K562 (cell line): Measurements from ENCODE around the gene C2orf69. TPM values are rescaled to one million over a fixed set of nuclear protein-coding genes. Genes with fewer than 3 reads are reported as not detected.

Experiments
- BCOR ChIP-seq: fragments of 450-650 bp; IDR thresholded peaks from 2 replicates; pipeline ENCODE4 v1.6.1; 2016
- CCNT2 ChIP-seq: IDR thresholded peaks from 2 replicates; pipeline ENCODE4 v1.6.1; 2011; ENCODE audit warnings: borderline replicate concordance, low read depth, mild to moderate bottlenecking, moderate library complexity, mixed read lengths, low read length; ENCODE audit not compliant: insufficient read length; ENCODE audit errors: extremely low read depth
- DMBX1 ChIP-seq: fragments of 250-450 bp; sonication (Bioruptor Pico); IDR thresholded peaks from 2 replicates; pipeline ENCODE4 v1.8.0; 2022; ENCODE audit warnings: inconsistent platforms, mild to moderate bottlenecking, moderate library complexity, borderline replicate concordance
- HLTF ChIP-seq: fragments of 450-650 bp; IDR thresholded peaks from 2 replicates; pipeline ENCODE4 v1.6.1; 2016
- HOXB6 ChIP-seq: fragments of 250-450 bp; sonication (Bioruptor Pico); IDR thresholded peaks from 2 replicates; pipeline ENCODE4 v1.5.1; 2022; ENCODE audit warnings: mild to moderate bottlenecking, borderline replicate concordance
- ILK ChIP-seq: fragments of 450-650 bp; IDR thresholded peaks from 2 replicates; pipeline ENCODE4 v1.6.1; 2016; ENCODE audit warnings: missing genetic modification characterization, low read depth, mild to moderate bottlenecking, missing compliant biosample characterization, moderate library complexity, borderline replicate concordance
- SP2 ChIP-seq: IDR thresholded peaks from 2 replicates; pipeline ENCODE4 v1.6.1; 2011; ENCODE audit warnings: mild to moderate bottlenecking, low read depth, low read length, moderate library complexity; ENCODE audit not compliant: poor library complexity, severe bottlenecking; ENCODE audit errors: extremely low read depth
- STAT5A ChIP-seq: IDR thresholded peaks from 2 replicates; pipeline ENCODE4 v1.6.1; 2012; ENCODE audit warnings: low read length, inconsistent platforms, borderline replicate concordance
- ZEB2 ChIP-seq: fragments of 450-650 bp; IDR thresholded peaks from 2 replicates; pipeline ENCODE4 v1.6.1; 2016
- polyA plus RNA-seq, 8 experiments: library from polyadenylated mRNA; depleted of rRNA in 4 of 8; stranded (reverse) in 5 of 8; unstranded in 3 of 8; fragments of >200 nt; fragmentation: Nextera tagmentation in 2 of 8; fragmentation: Illumina TruSeq in 1 of 8; extraction: Ambion mirVana in 2 of 8; extraction: Trizol in 1 of 8; gene quantifications; 2 replicates each; pipeline versions ENCODE4 v1.2.1 to v1.2.3, GENCODE V29; 2011 to 2014; ENCODE audit warnings: inconsistent platforms in 1 of 8, missing spikeins in 1 of 8
- total RNA-seq, 7 experiments: library from RNA; depleted of rRNA in 6 of 7; stranded (reverse); fragments of >200 nt in 6 of 7; fragmentation: Illumina TruSeq in 2 of 7; extraction: Trizol in 2 of 7; gene quantifications; 2 replicates each; pipeline versions ENCODE4 v1.2.1 to v1.2.3, GENCODE V29; 2011 to 2021; ENCODE audit warnings: low replicate concordance in 1 of 7
- TF ChIP-seq, protein P1 (sequence below): sonication (generic); formaldehyde crosslinking; IDR thresholded peaks from 2 replicates; pipeline ENCODE4 v1.8.0; 2023; ENCODE audit warnings: missing genetic modification reagents, mild to moderate bottlenecking, borderline replicate concordance
- TF ChIP-seq, protein P2 (sequence below): fragments of 250-450 bp; sonication (Bioruptor Pico); IDR thresholded peaks from 2 replicates; pipeline ENCODE4 v1.8.0; 2021; ENCODE audit warnings: moderate library complexity, mild to moderate bottlenecking, inconsistent platforms
- TF ChIP-seq, protein P3 (sequence below): sonication (generic); formaldehyde crosslinking; IDR thresholded peaks from 2 replicates; pipeline ENCODE4 v1.4.0; 2020; ENCODE audit warnings: mild to moderate bottlenecking, missing genetic modification reagents
- TF ChIP-seq, protein P4 (sequence below): sonication (generic); formaldehyde crosslinking; IDR thresholded peaks from 2 replicates; pipeline ENCODE4 v1.8.1; 2023; ENCODE audit warnings: mild to moderate bottlenecking, missing genetic modification reagents
- TF ChIP-seq, protein P5 (sequence below), 2 experiments: fragments of 450-650 bp in 1 of 2; sonication (generic) in 1 of 2; formaldehyde crosslinking; conservative IDR thresholded peaks; 2 replicates each; pipeline versions ENCODE4 v1.4.0 to v1.8.1; 2020 to 2022; ENCODE audit warnings: mild to moderate bottlenecking in 1 of 2, missing genetic modification reagents in 1 of 2

Gene C2orf69
- total and polyA plus RNA-seq, 9 of the 15 experiments (the other 6 are each of a cell fraction or from before 2014, with no cell fraction given): 3.4 to 9.8 (median 5.7) TPM

DNA sequence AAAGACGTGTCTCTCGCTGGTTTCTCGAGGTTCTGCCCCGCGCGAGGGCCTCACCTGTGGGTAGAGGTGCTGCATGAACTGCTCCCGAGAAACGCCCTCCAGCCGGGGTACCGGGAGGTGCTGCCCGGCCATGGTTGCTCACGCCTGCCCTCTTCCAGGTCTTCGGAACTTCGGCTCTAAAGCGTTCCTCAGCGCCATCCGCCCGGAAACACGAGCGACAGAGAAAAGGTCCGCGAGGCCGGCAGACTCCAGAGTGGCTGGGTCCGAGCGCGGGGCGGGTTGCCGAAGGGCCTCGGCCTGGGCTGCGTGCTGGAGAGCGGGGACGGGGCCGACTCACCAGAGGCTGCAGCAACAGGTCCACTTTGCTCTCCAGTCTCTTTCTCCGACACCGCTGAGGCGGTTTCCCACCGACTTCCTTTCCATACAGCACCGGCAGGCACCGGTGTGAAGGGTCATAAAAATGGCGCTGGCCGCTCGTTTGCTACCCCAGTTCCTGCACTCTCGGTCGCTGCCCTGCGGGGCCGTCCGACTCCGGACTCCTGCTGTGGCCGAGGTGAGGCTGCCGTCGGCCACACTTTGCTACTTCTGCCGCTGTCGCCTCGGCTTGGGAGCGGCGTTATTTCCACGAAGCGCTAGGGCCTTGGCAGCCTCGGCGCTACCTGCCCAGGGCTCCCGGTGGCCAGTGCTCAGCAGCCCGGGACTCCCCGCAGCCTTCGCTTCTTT lies 44.4 kb downstream of the C2orf69 start, which contains the start of the genes MAIP1 and TYW5 (continued):
- TF ChIP-seq, protein P1, sequence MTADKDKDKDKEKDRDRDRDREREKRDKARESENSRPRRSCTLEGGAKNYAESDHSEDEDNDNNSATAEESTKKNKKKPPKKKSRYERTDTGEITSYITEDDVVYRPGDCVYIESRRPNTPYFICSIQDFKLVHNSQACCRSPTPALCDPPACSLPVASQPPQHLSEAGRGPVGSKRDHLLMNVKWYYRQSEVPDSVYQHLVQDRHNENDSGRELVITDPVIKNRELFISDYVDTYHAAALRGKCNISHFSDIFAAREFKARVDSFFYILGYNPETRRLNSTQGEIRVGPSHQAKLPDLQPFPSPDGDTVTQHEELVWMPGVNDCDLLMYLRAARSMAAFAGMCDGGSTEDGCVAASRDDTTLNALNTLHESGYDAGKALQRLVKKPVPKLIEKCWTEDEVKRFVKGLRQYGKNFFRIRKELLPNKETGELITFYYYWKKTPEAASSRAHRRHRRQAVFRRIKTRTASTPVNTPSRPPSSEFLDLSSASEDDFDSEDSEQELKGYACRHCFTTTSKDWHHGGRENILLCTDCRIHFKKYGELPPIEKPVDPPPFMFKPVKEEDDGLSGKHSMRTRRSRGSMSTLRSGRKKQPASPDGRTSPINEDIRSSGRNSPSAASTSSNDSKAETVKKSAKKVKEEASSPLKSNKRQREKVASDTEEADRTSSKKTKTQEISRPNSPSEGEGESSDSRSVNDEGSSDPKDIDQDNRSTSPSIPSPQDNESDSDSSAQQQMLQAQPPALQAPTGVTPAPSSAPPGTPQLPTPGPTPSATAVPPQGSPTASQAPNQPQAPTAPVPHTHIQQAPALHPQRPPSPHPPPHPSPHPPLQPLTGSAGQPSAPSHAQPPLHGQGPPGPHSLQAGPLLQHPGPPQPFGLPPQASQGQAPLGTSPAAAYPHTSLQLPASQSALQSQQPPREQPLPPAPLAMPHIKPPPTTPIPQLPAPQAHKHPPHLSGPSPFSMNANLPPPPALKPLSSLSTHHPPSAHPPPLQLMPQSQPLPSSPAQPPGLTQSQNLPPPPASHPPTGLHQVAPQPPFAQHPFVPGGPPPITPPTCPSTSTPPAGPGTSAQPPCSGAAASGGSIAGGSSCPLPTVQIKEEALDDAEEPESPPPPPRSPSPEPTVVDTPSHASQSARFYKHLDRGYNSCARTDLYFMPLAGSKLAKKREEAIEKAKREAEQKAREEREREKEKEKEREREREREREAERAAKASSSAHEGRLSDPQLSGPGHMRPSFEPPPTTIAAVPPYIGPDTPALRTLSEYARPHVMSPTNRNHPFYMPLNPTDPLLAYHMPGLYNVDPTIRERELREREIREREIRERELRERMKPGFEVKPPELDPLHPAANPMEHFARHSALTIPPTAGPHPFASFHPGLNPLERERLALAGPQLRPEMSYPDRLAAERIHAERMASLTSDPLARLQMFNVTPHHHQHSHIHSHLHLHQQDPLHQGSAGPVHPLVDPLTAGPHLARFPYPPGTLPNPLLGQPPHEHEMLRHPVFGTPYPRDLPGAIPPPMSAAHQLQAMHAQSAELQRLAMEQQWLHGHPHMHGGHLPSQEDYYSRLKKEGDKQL: no peak
- TF ChIP-seq STAT5A (no peak; the same call in 1 of the 2 replicates), HLTF (peak; percentile 74; the same call in 1 of the 2 replicates), ILK (no peak), ZEB2 (peak; percentile 99), HOXB6 (no peak), BCOR (peak; percentile 44; the same call in 1 of the 2 replicates), SP2 (no peak), CCNT2 (no peak), DMBX1 (CRISPR knock-in tag) (0 out of 2 replicates have a peak, but pooled peaks have one; percentile 44)
- TF ChIP-seq, protein P2, sequence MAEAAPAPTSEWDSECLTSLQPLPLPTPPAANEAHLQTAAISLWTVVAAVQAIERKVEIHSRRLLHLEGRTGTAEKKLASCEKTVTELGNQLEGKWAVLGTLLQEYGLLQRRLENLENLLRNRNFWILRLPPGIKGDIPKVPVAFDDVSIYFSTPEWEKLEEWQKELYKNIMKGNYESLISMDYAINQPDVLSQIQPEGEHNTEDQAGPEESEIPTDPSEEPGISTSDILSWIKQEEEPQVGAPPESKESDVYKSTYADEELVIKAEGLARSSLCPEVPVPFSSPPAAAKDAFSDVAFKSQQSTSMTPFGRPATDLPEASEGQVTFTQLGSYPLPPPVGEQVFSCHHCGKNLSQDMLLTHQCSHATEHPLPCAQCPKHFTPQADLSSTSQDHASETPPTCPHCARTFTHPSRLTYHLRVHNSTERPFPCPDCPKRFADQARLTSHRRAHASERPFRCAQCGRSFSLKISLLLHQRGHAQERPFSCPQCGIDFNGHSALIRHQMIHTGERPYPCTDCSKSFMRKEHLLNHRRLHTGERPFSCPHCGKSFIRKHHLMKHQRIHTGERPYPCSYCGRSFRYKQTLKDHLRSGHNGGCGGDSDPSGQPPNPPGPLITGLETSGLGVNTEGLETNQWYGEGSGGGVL (CRISPR knock-in tag): no peak
- TF ChIP-seq, protein P3, sequence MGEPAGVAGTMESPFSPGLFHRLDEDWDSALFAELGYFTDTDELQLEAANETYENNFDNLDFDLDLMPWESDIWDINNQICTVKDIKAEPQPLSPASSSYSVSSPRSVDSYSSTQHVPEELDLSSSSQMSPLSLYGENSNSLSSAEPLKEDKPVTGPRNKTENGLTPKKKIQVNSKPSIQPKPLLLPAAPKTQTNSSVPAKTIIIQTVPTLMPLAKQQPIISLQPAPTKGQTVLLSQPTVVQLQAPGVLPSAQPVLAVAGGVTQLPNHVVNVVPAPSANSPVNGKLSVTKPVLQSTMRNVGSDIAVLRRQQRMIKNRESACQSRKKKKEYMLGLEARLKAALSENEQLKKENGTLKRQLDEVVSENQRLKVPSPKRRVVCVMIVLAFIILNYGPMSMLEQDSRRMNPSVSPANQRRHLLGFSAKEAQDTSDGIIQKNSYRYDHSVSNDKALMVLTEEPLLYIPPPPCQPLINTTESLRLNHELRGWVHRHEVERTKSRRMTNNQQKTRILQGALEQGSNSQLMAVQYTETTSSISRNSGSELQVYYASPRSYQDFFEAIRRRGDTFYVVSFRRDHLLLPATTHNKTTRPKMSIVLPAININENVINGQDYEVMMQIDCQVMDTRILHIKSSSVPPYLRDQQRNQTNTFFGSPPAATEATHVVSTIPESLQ: no peak
- TF ChIP-seq, protein P4, sequence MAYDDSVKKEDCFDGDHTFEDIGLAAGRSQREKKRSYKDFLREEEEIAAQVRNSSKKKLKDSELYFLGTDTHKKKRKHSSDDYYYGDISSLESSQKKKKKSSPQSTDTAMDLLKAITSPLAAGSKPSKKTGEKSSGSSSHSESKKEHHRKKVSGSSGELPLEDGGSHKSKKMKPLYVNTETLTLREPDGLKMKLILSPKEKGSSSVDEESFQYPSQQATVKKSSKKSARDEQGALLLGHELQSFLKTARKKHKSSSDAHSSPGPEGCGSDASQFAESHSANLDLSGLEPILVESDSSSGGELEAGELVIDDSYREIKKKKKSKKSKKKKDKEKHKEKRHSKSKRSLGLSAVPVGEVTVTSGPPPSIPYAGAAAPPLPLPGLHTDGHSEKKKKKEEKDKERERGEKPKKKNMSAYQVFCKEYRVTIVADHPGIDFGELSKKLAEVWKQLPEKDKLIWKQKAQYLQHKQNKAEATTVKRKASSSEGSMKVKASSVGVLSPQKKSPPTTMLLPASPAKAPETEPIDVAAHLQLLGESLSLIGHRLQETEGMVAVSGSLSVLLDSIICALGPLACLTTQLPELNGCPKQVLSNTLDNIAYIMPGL (CRISPR knock-in tag): peak; percentile 72; the same call in 1 of the 2 replicates
- TF ChIP-seq, protein P5, sequence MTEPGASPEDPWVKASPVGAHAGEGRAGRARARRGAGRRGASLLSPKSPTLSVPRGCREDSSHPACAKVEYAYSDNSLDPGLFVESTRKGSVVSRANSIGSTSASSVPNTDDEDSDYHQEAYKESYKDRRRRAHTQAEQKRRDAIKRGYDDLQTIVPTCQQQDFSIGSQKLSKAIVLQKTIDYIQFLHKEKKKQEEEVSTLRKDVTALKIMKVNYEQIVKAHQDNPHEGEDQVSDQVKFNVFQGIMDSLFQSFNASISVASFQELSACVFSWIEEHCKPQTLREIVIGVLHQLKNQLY (CRISPR knock-in tag; conservative IDR thresholded peaks at IDR 0.05): no peak
